IMR-90 (cell line): Measurements from ENCODE around the gene PCP4. TPM values are rescaled to one million over a fixed set of nuclear protein-coding genes. Genes with fewer than 3 reads are reported as not detected.

Experiments
- ATAC-seq: fragments of 200-7000 bp; cut with Tn5 transposase; 2 replicates; pipeline ENCODE4 v1.9.1; 2020; ENCODE audit warnings: low read depth, mild to moderate bottlenecking, moderate library complexity
- BruUV-seq: library from RNA; stranded (reverse); fragments of 400-500 nt; replicated peaks from 2 replicates; lab custom pipeline; 2021; lab: Mats Ljungman, UMichigan
- CTCF ChIA-PET: fragments of 300-600 bp; formaldehyde crosslinking; extraction: SDS; loops from one replicate; lab custom pipeline; 2021; ENCODE audit warnings: antibody characterized with exemption; lab: Yijun Ruan, JAX
- POLR2A ChIA-PET: fragments of 300-600 bp; sonication (Branson Sonifier 250); formaldehyde crosslinking; loops from one replicate; lab custom pipeline; 2022; ENCODE audit warnings: antibody characterized with exemption; ENCODE audit not compliant: unreplicated experiment; lab: Charles Lee
- DNase-seq: peaks from one replicate; pipeline ENCODE4 v3.0.0; 2013
- H2AFZ ChIP-seq: replicated peaks from 2 replicates; pipeline ENCODE3; 2013; ENCODE audit warnings: low read length, mild to moderate bottlenecking; ENCODE audit not compliant: poor library complexity
- H2AK5ac ChIP-seq: 2 replicates; pipeline ENCODE4 v1.6.1; 2013; ENCODE audit warnings: low read depth, low read length, inconsistent platforms
- H2AK9ac ChIP-seq: replicated peaks from 2 replicates; pipeline ENCODE3; 2013; ENCODE audit warnings: mild to moderate bottlenecking, low read depth, low read length, moderate library complexity; ENCODE audit not compliant: poor library complexity
- H2BK120ac ChIP-seq: 2 replicates; pipeline ENCODE4 v1.6.1; 2013; ENCODE audit warnings: low read depth, low read length, inconsistent platforms
- H2BK15ac ChIP-seq: 3 replicates; pipeline ENCODE4 v1.6.1; 2013; ENCODE audit warnings: low read depth, low read length, inconsistent platforms
- H2BK20ac ChIP-seq: 2 replicates; pipeline ENCODE4 v1.6.1; 2013; ENCODE audit warnings: low read depth, mild to moderate bottlenecking, inconsistent platforms, low read length, moderate library complexity
- H2BK5ac ChIP-seq: 2 replicates; pipeline ENCODE4 v1.6.1; 2013; ENCODE audit warnings: mild to moderate bottlenecking, low read depth, low read length, inconsistent platforms; ENCODE audit not compliant: poor library complexity, severe bottlenecking
- H3K14ac ChIP-seq: replicated peaks from 2 replicates; pipeline ENCODE4 v1.6.1; 2013; ENCODE audit warnings: low read depth, low read length, inconsistent platforms
- H3K18ac ChIP-seq: 2 replicates; pipeline ENCODE4 v1.6.1; 2013; ENCODE audit warnings: low read depth, low read length, control low read depth
- H3K23ac ChIP-seq: 2 replicates; pipeline ENCODE4 v1.6.1; 2013; ENCODE audit warnings: low read depth, low read length, inconsistent platforms
- H3K27ac ChIP-seq: 2 replicates; pipeline ENCODE4 v1.5.1; 2013; ENCODE audit warnings: mild to moderate bottlenecking, control low read depth, low read length; ENCODE audit not compliant: insufficient read depth
- H3K27me3 ChIP-seq: 2 replicates; pipeline ENCODE4 v1.6.1; 2013; ENCODE audit warnings: low read length; ENCODE audit not compliant: control insufficient read depth, insufficient read depth
- H3K36me3 ChIP-seq: 2 replicates; pipeline ENCODE4 v1.6.1; 2013; ENCODE audit warnings: low read length, mixed read lengths; ENCODE audit not compliant: control insufficient read depth, insufficient read depth
- H3K4ac ChIP-seq: 2 replicates; pipeline ENCODE4 v1.6.1; 2013; ENCODE audit warnings: low read depth, low read length, inconsistent platforms
- H3K4me1 ChIP-seq: 2 replicates; pipeline ENCODE4 v1.6.1; 2013; ENCODE audit warnings: low read length, mixed read lengths; ENCODE audit not compliant: control insufficient read depth, insufficient read depth
- H3K4me2 ChIP-seq: 2 replicates; pipeline ENCODE4 v1.6.1; 2013; ENCODE audit warnings: low read depth, mild to moderate bottlenecking, control low read depth, low read length, moderate library complexity
- H3K4me3 ChIP-seq: 2 replicates; pipeline ENCODE4 v1.5.1; 2013; ENCODE audit warnings: low read depth, mild to moderate bottlenecking, control low read depth, low read length, moderate library complexity; ENCODE audit not compliant: insufficient read depth
- H3K56ac ChIP-seq: 2 replicates; pipeline ENCODE4 v1.6.1; 2013; ENCODE audit warnings: low read length, inconsistent platforms; ENCODE audit not compliant: insufficient read depth; ENCODE audit errors: extremely low read depth
- H3K79me1 ChIP-seq, 2 experiments: 2 replicates each; pipeline ENCODE4 v1.6.1; 2013; ENCODE audit warnings: low read length in 2 of 2, inconsistent platforms in 1 of 2, low read depth in 1 of 2
- H3K9ac ChIP-seq: 2 replicates; pipeline ENCODE4 v1.6.1; 2013; ENCODE audit warnings: low read depth, low read length, control low read depth
- H3K9me1 ChIP-seq: 2 replicates; pipeline ENCODE4 v1.6.1; 2013; ENCODE audit warnings: low read length, inconsistent platforms; ENCODE audit not compliant: insufficient read depth
- H3K9me3 ChIP-seq: 2 replicates; pipeline ENCODE4 v1.6.1; 2013; ENCODE audit warnings: low read length; ENCODE audit not compliant: control insufficient read depth, insufficient read depth
- H4K20me1 ChIP-seq: 2 replicates; pipeline ENCODE4 v1.6.1; 2013; ENCODE audit warnings: low read length, inconsistent platforms; ENCODE audit not compliant: insufficient read depth
- H4K5ac ChIP-seq: 2 replicates; pipeline ENCODE4 v1.6.1; 2013; ENCODE audit warnings: mild to moderate bottlenecking, low read depth, low read length, control low read depth
- H4K8ac ChIP-seq, 2 experiments: 2 replicates each; pipeline ENCODE4 v1.6.1; 2013; ENCODE audit warnings: low read depth in 2 of 2, low read length in 2 of 2, control low read depth in 1 of 2, inconsistent platforms in 1 of 2
- H4K91ac ChIP-seq: 2 replicates; pipeline ENCODE4 v1.6.1; 2013; ENCODE audit warnings: low read depth, low read length, inconsistent platforms; ENCODE audit not compliant: insufficient read depth
- FOS ChIP-seq: fragments of 150-350 bp; IDR thresholded peaks from 2 replicates; pipeline ENCODE4 v1.6.1; 2016; ENCODE audit warnings: low read depth, low read length
- MXI1 ChIP-seq: IDR thresholded peaks from 2 replicates; pipeline ENCODE4 v1.6.1; 2012; ENCODE audit warnings: low read depth, mild to moderate bottlenecking, low read length, moderate library complexity, borderline replicate concordance
- NFE2L2 ChIP-seq: fragments of 150-350 bp; IDR thresholded peaks from 2 replicates; pipeline ENCODE4 v1.6.1; 2016; ENCODE audit warnings: low read depth, mild to moderate bottlenecking, low read length
- POLR2A ChIP-seq: IDR thresholded peaks from 2 replicates; pipeline ENCODE4 v1.6.1; 2012; ENCODE audit warnings: mild to moderate bottlenecking, low read depth, low read length
- RAD21 ChIP-seq: IDR thresholded peaks from 2 replicates; pipeline ENCODE4 v1.6.1; 2012; ENCODE audit warnings: low read length, improper control_type of control experiment
- RFX5 ChIP-seq: IDR thresholded peaks from 2 replicates; pipeline ENCODE4 v1.8.0; 2012; ENCODE audit warnings: low read depth, mild to moderate bottlenecking, low read length, moderate library complexity
- SMC3 ChIP-seq: fragments of 150-350 bp; IDR thresholded peaks from 2 replicates; pipeline ENCODE4 v1.6.1; 2016; ENCODE audit warnings: low read depth, mild to moderate bottlenecking, antibody characterized with exemption, low read length, moderate library complexity
- WGBS, 2 experiments: methylation state at CpG; one replicate each; pipeline versions ENCODE4 v1.1.5 to v1.1.7; 2013; ENCODE audit warnings: missing lambda C conversion rate in 2 of 2; ENCODE audit not compliant: insufficient read length in 1 of 2; ENCODE audit errors: extremely low coverage in 2 of 2; 5-methylcytosine and 5-hydroxymethylcytosine counted together
- dilution Hi-C: fragments of 300-500 bp; cut with HindIII; formaldehyde crosslinking; loops from one replicate; pipeline ENCODE4 v1.14.3; 2018; ENCODE audit warnings: low sequenced_read_pairs; ENCODE audit not compliant: unreplicated experiment
- in situ Hi-C: fragments of 300-500 bp; cut with MboI; formaldehyde crosslinking; loops from 3 replicates; pipeline ENCODE4 v1.14.3; 2019; ENCODE audit warnings: low sequenced_read_pairs, inconsistent platforms, mixed read lengths
- intact Hi-C: fragments of 100-400 bp; cut with micrococcal nuclease; formaldehyde crosslinking; loops from 2 replicates; pipeline ENCODE4 v1.10.0; 2022
- polyA plus RNA-seq, 3 experiments: library from polyadenylated mRNA; depleted of rRNA; stranded (reverse); fragments of >200 nt; gene quantifications; 2 replicates each; pipeline ENCODE4 v1.2.3, GENCODE V29; 2012; ENCODE audit warnings: low replicate concordance in 1 of 3
- total RNA-seq: library from RNA; depleted of rRNA; stranded (reverse); fragments of >200 nt; gene quantifications from 2 replicates; pipeline ENCODE4 v1.2.3, GENCODE V29; 2012
- TF ChIP-seq, protein P1 (sequence below): fragments of 150-350 bp; IDR thresholded peaks from 2 replicates; pipeline ENCODE4 v1.6.1; 2016; ENCODE audit warnings: low read depth, mild to moderate bottlenecking, low read length, moderate library complexity, borderline replicate concordance
- TF ChIP-seq, protein P2 (sequence below): fragments of 150-350 bp; IDR thresholded peaks from 2 replicates; pipeline ENCODE4 v1.6.1; 2017; ENCODE audit warnings: mild to moderate bottlenecking, antibody characterized with exemption, low read length, low read depth

The PCP4 gene
- total and polyA plus RNA-seq, 2 of the 4 experiments (the other 2 are of a cell fraction), result not detected

DNA sequence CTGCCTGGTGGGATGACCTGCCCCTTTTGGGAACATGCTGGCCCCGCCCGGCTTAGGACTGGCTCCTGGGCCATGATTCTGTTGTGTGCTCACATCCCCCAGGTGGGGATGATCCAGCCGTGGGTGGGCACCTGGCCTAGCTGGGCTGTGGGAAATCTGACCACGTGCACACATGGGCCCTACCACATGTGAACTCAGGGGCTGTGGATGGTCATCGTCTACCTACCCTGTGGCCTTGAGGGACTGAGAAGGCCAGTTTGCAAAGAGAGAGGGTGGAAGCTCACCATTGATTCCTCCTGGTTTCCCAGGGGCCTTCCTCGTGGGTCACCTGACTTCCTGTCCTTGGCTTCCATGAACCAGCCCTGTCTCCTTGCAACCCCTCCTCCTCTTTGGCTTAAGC lies 19.4 kb upstream of the PCP4 start:
- DNase-seq (no peak), ATAC-seq (no peak)
- Histone ChIP-seq H3K27me3 (no peaks in the 10 kb centered on the region), H2AK9ac (no peak overlapping the region), H4K5ac (no peak overlapping the region), H2AK5ac (no peak overlapping the region), H3K4ac (no peak overlapping the region), H3K23ac (no peak overlapping the region), H3K9me3 (peaks cover 52% of the 10 kb centered on the region), H3K9me1 (no peaks in the 10 kb centered on the region), H3K4me3 (no peak overlapping the region), H2BK5ac (no peak overlapping the region), H3K18ac (no peak overlapping the region), H3K36me3 (no peaks in the 10 kb centered on the region), H3K9ac (no peak overlapping the region), H2AFZ (no peak overlapping the region), H3K4me1 (no peaks in the 10 kb centered on the region), H3K4me2 (no peak overlapping the region), H3K14ac (no peak overlapping the region), H3K56ac (no peak overlapping the region), H4K20me1 (no peaks in the 10 kb centered on the region), H3K27ac (no peak overlapping the region), H2BK20ac (no peak overlapping the region), H2BK15ac (no peak overlapping the region), H3K79me1 (no peaks in the 10 kb centered on the region), H4K91ac (no peak overlapping the region), H4K8ac (no peak overlapping the region), H2BK120ac (no peak overlapping the region)
- WGBS, 2 experiments, result 43% methylated on average over 1 of the region's 6 CpGs; no CpG with 5 or more reads in 1 of the 2 experiments
- intact Hi-C loops, result no loop called here
- in situ Hi-C loops, result no loop called here
- TF ChIP-seq, protein P1, sequence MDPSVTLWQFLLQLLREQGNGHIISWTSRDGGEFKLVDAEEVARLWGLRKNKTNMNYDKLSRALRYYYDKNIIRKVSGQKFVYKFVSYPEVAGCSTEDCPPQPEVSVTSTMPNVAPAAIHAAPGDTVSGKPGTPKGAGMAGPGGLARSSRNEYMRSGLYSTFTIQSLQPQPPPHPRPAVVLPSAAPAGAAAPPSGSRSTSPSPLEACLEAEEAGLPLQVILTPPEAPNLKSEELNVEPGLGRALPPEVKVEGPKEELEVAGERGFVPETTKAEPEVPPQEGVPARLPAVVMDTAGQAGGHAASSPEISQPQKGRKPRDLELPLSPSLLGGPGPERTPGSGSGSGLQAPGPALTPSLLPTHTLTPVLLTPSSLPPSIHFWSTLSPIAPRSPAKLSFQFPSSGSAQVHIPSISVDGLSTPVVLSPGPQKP, result no peak
- no peak for TF ChIP-seq MXI1
- TF ChIP-seq SMC3, result no peak
- TF ChIP-seq FOS, result no peak
- no peak for TF ChIP-seq POLR2A
- no peak for TF ChIP-seq NFE2L2
- TF ChIP-seq RFX5, result no peak
- TF ChIP-seq, protein P2, sequence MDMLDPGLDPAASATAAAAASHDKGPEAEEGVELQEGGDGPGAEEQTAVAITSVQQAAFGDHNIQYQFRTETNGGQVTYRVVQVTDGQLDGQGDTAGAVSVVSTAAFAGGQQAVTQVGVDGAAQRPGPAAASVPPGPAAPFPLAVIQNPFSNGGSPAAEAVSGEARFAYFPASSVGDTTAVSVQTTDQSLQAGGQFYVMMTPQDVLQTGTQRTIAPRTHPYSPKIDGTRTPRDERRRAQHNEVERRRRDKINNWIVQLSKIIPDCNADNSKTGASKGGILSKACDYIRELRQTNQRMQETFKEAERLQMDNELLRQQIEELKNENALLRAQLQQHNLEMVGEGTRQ, result no peak
- TF ChIP-seq RAD21, result no peak
- ChIA-PET CTCF (no interaction called here), POLR2A (no interaction called here)
- BruUV-seq, result no TSS peak
- dilution Hi-C loops, result no loop called here
